Breast epithelium (tissue), 4 donors: Measurements from ENCODE around the gene SYNDIG1. TPM values are rescaled to one million over a fixed set of nuclear protein-coding genes. Genes with fewer than 3 reads are reported as not detected.

ENCODE experiments used
- DNase-seq, 2 donors: peaks; one replicate each; pipeline ENCODE4 v3.0.0-alpha.2; 2019; ENCODE audit warnings: low spot score in 2 of 2
- H3K27ac ChIP-seq, 2 donors: fragments of 200-600 bp; sonication (generic) in 1 of 2; one replicate each; pipeline ENCODE4 v1.5.1; 2016 to 2019; ENCODE audit warnings: mild to moderate bottlenecking in 1 of 2
- H3K27me3 ChIP-seq, 2 donors: fragments of 200-600 bp; sonication (generic) in 1 of 2; one replicate each; pipeline versions ENCODE4 v1.5.1 to v1.6.0; 2017 to 2019; ENCODE audit warnings: control low read depth in 1 of 2, mild to moderate bottlenecking in 1 of 2
- H3K36me3 ChIP-seq: fragments of 200-600 bp; one replicate; pipeline ENCODE4 v1.5.1; 2019
- H3K4me1 ChIP-seq, 2 donors: fragments of 200-600 bp; sonication (generic); one replicate each; pipeline ENCODE4 v1.5.1; 2016 to 2019; ENCODE audit warnings: control low read depth in 1 of 2
- H3K4me3 ChIP-seq, 3 donors: fragments of 200-600 bp; sonication (generic); 1 replicate in 2 of 3; 2 replicates in 1 of 3; pipeline ENCODE4 v1.5.1; 2016 to 2019; ENCODE audit warnings: mild to moderate bottlenecking in 3 of 3, moderate library complexity in 2 of 3
- H3K9me3 ChIP-seq, 2 donors: fragments of 200-600 bp; sonication (generic) in 1 of 2; one replicate each; pipeline ENCODE4 v1.5.1; 2016 to 2019; ENCODE audit warnings: control low read depth in 1 of 2
- POLR2A ChIP-seq: fragments of 450-650 bp; IDR thresholded peaks from one replicate; pipeline ENCODE4 v1.6.1; 2016; ENCODE audit warnings: antibody characterized with exemption, mild to moderate bottlenecking, moderate library complexity
- POLR2AphosphoS5 ChIP-seq, 3 donors: sonication (generic); formaldehyde crosslinking; IDR thresholded peaks; one replicate each; pipeline ENCODE4 v1.6.1; 2017; ENCODE audit warnings: antibody characterized with exemption in 3 of 3
- intact Hi-C: fragments of 100-400 bp; cut with DNase I; formaldehyde crosslinking; loops from one replicate; pipeline ENCODE4 v1.15.1; 2023; ENCODE audit warnings: low total_unique reads
- total RNA-seq, 3 donors: library from RNA; depleted of rRNA; stranded (reverse); fragments of >200 nt; gene quantifications; one replicate each; pipeline ENCODE4 v1.1.0, GENCODE V29; 2016
- TF ChIP-seq, protein P1 (sequence below), 3 donors: fragments of 450-650 bp; IDR thresholded peaks; one replicate each; pipeline ENCODE4 v1.5.1; 2016 to 2017; ENCODE audit warnings: antibody characterized with exemption in 3 of 3, mild to moderate bottlenecking in 3 of 3, moderate library complexity in 3 of 3

The SYNDIG1 gene
- total RNA-seq, 3 donors from 2014 or later = under 0.01 to 0.48 (median 0.15) TPM

DNA sequence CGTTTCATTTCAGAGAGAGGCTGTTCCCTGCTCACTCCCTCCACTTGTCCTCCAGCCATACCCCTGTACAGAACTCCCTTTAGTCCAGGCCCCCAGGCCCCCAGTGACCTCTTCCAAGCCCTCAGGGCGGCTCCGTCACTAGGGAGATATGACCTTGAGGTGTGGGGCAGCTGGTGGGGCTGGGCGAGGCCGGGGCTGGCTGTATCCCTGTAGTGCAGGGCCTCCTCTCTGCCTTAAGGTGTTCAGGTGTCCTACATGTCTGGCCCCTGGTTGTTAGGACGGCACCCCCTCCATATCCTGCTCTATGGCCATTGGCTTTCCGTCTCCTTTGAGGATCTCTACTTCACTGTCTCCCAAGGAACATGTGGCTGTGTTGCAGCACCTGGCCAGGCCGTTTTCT is 17.4 kb upstream of the SYNDIG1 start:
- H3K4me1 ChIP-seq = no peaks in the 10 kb centered on the region
- intact Hi-C loops = no loop called here
- no peak overlapping the region for H3K27ac ChIP-seq
- H3K36me3 ChIP-seq = no peaks in the 10 kb centered on the region
- peaks cover 0 to 26% of the 10 kb centered on the region in 2 donors for H3K27me3 ChIP-seq
- no peaks in the 10 kb centered on the region for H3K9me3 ChIP-seq
- no peak overlapping the region for H3K4me3 ChIP-seq
- DNase-seq = no peak
- TF ChIP-seq POLR2AphosphoS5 (IDR thresholded peaks at IDR 0.05) (no peak), POLR2A (no peak)
- TF ChIP-seq, protein P1, sequence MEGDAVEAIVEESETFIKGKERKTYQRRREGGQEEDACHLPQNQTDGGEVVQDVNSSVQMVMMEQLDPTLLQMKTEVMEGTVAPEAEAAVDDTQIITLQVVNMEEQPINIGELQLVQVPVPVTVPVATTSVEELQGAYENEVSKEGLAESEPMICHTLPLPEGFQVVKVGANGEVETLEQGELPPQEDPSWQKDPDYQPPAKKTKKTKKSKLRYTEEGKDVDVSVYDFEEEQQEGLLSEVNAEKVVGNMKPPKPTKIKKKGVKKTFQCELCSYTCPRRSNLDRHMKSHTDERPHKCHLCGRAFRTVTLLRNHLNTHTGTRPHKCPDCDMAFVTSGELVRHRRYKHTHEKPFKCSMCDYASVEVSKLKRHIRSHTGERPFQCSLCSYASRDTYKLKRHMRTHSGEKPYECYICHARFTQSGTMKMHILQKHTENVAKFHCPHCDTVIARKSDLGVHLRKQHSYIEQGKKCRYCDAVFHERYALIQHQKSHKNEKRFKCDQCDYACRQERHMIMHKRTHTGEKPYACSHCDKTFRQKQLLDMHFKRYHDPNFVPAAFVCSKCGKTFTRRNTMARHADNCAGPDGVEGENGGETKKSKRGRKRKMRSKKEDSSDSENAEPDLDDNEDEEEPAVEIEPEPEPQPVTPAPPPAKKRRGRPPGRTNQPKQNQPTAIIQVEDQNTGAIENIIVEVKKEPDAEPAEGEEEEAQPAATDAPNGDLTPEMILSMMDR (IDR thresholded peaks at IDR 0.05) = no peak

DNA sequence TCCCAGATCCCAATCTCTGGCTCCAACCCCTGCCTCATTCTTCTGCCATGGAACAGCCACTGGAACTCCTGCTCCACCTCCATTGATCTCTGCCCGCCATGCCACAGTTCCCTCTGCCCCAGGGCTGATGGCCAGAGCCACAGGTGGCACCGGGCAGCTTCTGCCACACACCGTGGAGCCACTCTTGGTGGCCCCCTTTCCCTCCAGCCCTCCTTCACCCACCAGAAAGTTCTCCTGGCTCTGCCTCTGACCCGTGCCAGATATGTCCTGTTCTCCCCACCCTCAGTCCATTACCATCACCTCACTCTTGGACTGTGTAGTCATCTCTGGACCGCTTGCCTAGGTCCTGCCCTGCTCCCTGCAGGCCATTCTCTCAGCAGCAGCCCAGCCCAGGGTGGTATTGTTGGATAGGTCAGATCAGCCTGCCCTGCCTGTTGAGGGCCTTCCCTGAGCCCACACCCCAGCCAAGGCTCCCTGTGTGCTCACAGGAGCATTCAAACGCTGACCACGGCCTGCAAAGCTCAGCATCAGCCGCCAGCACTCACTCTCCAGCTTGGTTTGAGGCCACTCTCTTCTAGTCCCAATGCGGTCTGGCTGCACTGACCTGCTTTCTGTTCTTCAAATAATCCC is 16.8 kb upstream of the SYNDIG1 start:
- TF ChIP-seq, protein P1 (IDR thresholded peaks at IDR 0.05) = no peak
- TF ChIP-seq POLR2AphosphoS5 (IDR thresholded peaks at IDR 0.05) (no peak), POLR2A (no peak)
- Histone ChIP-seq H3K4me1 (no peaks in the 10 kb centered on the region), H3K36me3 (no peaks in the 10 kb centered on the region), H3K27ac (no peak overlapping the region), H3K9me3 (no peaks in the 10 kb centered on the region), H3K27me3 (peaks cover 0 to 26% of the 10 kb centered on the region in 2 donors), H3K4me3 (no peak overlapping the region)
- no peak for DNase-seq
- intact Hi-C loops = no loop called here

DNA sequence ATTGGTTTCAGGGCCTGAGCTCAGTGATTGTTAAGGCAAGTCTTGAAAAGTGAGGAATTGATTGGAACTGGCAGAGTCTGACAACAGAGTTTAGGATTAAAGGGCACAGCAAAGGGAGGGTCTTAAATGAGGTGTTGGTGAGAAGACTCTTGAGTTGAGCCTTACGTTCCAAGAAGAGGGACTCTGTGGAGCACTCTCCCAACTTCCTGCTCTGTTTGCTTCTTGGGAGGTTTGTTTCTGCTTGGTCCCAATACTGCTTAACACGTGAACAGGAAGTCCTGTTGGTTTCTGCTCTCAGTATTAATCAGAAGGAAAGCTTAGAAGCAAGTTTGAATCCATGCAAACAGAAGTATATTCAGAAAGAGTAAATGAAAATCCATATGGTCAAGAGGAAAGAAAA is 15.6 kb upstream of the SYNDIG1 start:
- DNase-seq = no peak
- TF ChIP-seq, protein P1 (IDR thresholded peaks at IDR 0.05) = no peak
- TF ChIP-seq POLR2AphosphoS5 (IDR thresholded peaks at IDR 0.05) = no peak
- TF ChIP-seq POLR2A = no peak
- H3K9me3 ChIP-seq = no peaks in the 10 kb centered on the region
- H3K27me3 ChIP-seq = peaks cover 0 to 28% of the 10 kb centered on the region in 2 donors
- no peak overlapping the region for H3K4me3 ChIP-seq
- no peaks in the 10 kb centered on the region for H3K36me3 ChIP-seq
- H3K27ac ChIP-seq = no peak overlapping the region
- intact Hi-C loops = no loop called here
- H3K4me1 ChIP-seq = no peaks in the 10 kb centered on the region

DNA sequence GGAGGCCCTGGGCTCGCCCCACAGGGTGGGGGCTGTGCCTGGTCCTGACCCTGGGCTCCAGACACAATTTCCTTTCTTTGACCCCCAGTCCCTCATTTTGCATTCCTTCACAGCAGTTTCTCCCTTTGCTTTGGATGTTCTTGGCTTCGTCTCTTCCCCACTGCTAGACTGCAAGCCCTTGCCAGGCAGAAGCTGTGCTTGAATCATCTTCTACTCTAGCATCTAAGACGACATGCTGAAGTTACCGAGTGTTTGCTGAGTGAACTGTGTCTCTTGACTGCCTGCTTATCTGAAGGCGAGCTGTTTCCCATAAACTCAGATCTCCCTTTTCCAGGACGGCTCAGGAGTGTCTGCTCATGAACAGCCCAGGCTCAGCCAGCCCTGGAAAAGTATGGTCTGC is 14.3 kb upstream of the SYNDIG1 start:
- TF ChIP-seq POLR2AphosphoS5 (IDR thresholded peaks at IDR 0.05) (no peak), POLR2A (no peak)
- TF ChIP-seq, protein P1 (IDR thresholded peaks at IDR 0.05) = no peak
- Histone ChIP-seq H3K36me3 (no peaks in the 10 kb centered on the region), H3K4me1 (no peaks in the 10 kb centered on the region), H3K9me3 (no peaks in the 10 kb centered on the region), H3K4me3 (no peak overlapping the region), H3K27ac (no peak overlapping the region), H3K27me3 (peaks cover 0 to 28% of the 10 kb centered on the region in 2 donors)
- intact Hi-C loops = no loop called here
- no peak for DNase-seq

DNA sequence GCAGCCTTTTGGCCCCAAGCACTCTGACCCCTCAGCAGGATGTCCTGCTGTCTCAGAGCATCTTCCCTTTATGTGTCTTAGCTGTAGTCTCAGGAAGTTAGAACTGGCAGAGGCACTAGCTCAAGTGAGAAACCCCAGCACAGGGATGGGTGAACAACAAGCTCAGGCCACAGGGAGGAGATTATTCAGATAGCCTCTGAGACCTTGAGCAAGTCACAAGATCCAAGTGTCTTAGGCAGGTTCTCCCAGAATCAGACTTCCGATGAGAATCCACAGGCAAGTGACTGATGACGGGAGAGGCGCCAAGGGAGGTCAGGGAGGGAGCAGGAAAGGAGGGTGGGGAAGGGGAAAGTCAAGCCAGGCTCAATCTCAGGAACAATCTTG is 13.0 kb upstream of the SYNDIG1 start:
- TF ChIP-seq, protein P1 (IDR thresholded peaks at IDR 0.05) = no peak
- TF ChIP-seq POLR2A (no peak), POLR2AphosphoS5 (IDR thresholded peaks at IDR 0.05) (no peak)
- Histone ChIP-seq H3K9me3 (no peaks in the 10 kb centered on the region), H3K4me3 (no peak overlapping the region), H3K36me3 (no peaks in the 10 kb centered on the region), H3K4me1 (no peaks in the 10 kb centered on the region), H3K27me3 (peaks cover 0 to 28% of the 10 kb centered on the region in 2 donors), H3K27ac (no peak overlapping the region)
- intact Hi-C loops = no loop called here
- DNase-seq = no peak
